NOMO-1 treated with dmso at 0.1 percent for 144 hours (cell line): ENCODE data around the gene TIAM2.
"Not testable (repeated sequence)": the region's sequence is repeated elsewhere in the genome, so short reads cannot be mapped to it uniquely, and the experiment has no call there.

Experiments used
- DNase-seq: peaks from one replicate; lab custom pipeline; 2025; ENCODE audit not compliant: unreplicated experiment; lab: John Stamatoyannopoulos, UW

TIAM2 gene

DNA sequence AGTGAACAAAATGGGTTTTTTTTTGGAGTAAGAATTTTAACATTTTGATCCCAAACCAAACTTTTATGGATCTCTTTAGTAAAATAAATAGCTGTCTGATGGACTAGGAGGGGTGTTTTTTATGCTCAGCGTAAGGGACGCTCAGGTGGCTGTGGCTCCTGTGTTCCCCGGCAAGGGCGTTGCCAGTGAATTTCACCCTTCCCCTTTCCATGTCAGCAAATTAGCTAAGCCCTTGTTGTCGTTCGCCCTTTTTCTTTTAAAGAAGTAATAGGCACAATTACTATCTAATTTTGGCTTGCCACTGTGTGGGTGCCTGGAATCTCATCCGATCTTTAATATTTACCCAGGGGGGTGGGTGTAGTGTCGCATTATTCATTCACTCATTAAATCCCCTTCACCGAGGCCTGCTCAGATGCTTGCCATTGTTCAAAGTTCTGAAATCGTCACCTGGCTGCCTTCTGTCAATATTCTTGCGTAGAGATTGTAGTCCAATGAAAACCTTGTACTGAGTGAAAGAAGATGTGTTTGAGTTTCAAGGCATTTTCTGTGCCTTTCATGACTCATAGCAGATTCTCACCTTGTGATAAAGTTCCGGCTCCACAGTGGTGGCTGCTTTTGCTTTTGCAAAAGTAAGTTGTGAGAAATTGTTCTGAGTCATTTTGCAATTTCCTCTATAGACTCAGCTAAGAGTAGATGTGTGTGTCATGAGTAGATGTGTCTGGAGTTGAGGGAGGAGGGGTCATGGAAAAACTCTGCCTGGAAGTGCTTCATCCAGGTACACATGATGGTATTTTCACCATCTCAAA is 228.7 kb downstream of the TIAM2 start:
- peak; percentile 64 for DNase-seq

DNA sequence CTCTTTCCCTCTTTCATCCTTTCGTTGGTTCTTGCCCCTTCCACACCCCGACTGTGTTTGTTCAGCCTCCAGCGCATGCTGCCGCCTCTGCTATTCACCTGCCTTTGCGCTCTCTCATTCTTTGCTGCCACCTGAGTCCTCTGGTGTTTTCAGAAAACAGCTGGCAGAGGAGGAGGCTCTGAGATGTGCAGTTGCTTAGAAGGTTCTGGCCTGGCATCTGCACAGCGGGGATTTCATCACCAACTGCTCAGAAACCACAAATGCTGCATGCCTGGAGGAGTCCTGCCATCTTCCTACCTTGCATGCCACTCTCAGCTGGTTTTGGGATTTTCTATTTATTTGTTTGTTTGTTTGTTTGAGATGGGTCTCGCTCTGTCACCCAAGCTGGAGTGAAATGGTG is 229.5 kb downstream of the TIAM2 start:
- peak; percentile 5 for DNase-seq

DNA sequence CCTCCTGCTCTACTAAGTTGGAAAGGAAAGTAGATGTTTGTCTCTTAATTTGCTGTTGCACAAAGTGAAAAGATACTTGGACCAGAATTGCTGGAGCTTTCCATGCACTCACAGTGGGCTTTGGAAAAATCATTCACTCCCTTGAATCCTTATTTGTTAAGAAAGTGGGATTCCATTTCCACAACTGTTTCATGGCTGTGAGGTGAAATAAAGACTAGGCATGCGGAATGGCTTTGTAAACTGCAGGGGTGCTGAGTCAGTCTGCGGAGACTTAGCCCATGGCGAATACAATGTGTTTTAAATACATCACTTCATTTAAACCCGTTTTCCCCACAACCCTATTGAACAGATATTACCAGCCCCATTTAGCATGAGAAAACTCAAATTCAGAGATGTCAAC is 231.9 kb downstream of the TIAM2 start:
- no peak for DNase-seq

DNA sequence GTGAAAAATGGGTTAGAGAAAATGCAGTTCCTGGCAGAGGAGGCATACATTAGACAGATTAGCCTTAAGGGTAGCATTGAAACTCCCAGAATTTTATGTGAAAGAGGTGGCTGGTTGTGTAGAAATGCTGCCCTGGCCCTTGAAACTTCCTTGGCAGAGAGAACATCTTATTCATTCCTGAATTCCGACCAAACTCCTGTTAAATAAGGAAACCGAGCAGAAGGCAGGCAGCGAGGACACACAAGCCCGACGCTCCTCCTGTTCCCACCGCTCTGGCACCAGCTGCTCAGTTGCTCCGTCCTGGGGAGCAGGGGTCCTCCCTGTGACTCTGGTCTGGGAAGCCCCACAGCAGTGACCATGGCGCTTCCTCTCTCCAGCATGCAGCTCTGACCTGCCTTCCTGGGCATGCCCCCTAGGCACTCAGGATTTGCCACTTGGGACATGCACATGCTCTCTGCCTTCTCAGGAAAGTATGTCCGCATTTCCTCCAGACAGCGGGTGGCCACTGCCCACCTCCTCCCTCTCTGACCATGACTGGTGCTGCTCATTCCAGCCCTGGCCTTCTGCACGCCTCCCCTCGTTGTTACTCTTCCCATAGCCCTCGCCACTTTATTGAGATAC is 233.5 kb downstream of the TIAM2 start:
- no peak for DNase-seq

DNA sequence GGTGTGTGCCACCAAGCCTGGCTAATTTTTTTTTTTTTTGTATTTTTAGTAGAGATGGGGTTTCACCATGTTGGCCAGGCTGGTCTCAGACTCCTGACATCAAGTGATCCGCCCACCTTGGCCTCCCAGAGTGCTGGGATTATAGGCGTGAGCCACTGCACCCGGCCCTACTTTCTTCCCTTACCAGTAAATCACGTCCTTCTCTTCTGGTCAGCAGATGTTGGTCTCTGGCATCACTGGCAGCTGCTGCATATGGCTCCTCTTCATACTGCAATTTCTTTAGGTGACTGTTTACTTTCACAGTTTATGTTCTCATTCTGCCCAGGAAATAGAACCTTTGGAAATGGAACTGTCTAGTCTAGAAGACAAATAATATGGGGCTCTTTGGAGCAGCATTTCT is 235.9 kb downstream of the TIAM2 start:
- DNase-seq, result not testable (repeated sequence)

DNA sequence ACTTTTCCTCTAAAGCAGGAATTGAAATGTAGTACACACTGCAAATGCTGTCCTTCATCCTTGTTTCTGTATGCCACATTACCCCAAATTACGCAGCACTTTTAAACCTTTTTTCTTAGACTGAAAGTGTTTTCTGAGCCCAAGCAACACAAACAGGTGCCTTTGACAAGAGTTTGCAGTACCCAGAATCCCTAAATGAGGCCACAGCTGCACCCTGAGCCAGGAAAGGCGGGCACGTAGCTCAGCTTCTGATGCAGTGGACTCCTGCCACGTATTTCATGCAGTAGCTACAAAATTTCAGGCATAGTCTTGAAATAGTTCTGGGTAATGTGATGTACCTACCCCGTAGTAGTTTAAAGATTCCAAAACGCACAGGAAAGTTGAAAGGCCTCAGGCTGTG is 237.7 kb downstream of the TIAM2 start:
- no peak for DNase-seq

DNA sequence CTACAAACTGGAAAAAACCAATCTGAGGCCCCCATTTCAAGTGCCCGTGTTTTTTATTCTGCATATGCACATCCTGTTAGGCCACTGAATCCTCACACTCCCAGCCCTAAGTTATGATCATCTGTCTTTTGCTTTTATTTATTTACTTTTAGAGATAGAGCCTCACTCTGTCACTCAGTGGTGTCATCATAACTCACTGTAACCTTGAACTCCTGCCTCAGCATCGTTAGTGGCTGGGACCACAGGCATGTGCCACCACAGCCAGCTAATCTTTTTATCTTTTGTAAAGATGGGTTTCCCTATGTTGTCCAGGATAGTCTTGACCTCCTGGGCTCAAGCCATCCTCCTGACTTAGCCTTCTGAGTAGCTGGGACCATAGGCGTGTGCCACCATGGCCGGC is 239.1 kb downstream of the TIAM2 start:
- no peak for DNase-seq

DNA sequence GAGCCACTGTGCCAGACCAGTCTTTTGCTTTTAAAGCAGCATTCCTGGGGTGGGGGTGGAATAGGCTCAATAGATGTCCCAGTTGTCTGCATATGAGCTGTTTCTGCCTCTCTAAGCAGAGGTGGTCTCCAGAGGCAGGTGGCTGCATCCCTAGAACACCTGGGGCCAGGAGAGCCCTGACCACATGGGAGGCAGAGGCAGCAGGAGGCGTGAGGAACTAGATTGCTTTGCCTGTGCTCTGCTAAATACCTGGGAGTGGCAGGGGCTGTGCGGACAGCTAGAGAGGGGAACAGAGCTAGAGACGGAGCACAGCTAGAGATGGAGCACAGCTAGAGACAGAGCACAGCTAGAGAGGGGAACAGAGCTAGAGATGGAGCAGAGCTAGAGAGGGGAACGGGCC is 239.6 kb downstream of the TIAM2 start:
- no peak for DNase-seq

DNA sequence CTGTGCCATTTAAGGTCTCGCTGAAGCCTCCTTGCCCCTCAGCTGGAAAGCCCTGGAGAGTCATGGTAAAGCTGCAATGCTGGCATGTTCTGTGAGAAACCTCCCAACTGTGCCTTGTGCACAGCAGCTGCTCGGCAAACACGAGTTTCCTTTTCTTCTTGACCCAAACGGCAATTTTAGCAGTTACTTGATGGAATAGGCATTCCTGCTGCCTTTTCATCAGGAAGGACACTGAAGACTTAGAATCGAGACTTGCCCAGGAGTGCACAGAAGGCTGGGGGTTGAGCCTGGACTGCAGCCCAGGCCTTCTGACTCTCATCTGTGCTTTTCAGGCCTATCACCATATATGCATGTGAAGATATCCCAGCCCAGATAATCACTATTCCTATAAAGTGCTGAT is 240.0 kb downstream of the TIAM2 start:
- no peak for DNase-seq

DNA sequence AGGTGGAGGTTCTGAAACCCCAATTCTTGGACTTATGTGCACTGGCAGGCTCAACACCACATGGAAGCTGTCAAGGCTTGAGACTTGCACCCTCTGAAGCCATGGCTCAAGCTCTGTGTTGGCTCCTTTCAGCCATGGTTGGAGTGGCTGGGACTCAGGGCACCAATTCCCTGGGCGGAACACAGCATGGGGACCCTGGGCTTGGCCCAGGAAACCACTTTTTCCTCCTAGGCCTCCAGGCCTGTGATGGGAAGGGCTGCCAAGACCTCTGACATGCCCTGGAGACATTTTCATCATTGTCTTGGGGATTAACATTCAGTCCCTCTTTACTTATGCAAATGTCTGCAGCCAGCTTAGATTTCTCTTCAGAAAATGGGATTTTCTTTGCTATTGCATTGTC is 242.5 kb downstream of the TIAM2 start:
- no peak for DNase-seq

DNA sequence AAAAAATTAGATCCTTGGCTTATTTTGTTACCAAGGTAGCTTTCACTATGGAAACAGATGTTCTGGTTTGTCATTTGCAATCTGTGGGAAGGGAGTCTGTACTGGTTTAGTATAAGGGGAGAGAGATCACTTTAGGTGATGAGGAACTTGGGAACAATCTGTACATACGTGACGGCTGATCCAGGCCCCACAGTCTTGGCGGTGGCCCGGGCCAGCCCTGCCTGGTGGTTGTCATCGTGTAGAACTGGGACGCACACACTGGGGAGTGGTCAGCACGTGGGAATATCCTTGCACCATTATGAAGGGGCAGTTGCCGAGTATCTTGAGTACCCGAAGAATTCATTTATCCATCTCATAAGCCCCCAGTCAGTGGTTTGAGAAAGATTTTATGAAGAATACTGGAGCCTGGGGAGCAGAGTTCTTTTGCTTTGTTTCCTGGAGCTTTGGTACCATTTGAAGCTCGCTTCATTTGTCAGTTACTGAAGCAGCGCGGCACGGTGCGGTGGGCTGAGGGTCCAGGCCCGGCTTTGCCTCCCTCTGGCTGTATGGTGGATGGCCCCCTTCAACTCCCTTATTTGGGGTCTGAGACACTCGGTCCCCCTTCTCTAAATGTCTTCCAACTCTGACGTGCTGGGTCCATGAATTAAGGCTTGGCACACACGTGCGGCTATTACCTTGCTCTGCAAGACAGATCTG is 245.9 kb downstream of the TIAM2 start:
- DNase-seq, result no peak

DNA sequence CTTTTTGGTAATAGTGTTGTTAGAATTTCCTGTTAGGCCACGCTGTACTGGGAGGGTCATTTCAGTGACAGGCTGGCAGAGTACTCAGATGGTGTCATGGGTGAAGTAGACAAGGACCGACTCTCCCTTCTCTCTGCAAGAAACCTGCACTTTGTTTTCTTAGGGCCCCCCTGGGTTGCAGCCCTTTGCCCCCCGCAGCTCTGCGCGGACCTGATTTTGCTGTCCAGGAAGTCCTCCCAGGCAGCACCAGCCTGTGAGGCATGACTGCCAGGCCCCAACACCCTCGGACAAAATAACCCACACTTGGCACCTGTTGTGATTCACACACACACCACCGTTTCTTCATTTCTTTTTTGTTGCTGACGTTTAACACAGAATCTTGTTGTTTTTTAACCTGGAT is 246.9 kb downstream of the TIAM2 start:
- no peak for DNase-seq

DNA sequence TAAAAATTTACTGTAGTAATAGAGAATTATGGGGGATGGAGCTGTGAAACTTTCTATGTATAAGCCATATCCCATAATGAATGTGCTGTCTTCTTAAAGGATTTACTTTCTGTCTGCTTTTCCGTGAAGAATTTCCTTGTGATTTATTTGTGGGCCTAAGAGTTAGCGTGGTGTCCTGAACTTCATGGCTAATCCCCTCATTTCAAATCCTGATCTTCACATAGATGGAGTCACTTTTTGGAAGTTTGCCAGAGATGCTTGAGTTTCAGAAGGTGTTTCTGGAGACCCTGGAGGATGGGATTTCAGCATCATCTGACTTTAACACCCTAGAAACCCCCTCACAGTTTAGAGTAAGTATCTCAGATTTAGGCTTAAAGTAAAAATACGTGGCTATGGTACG is 249.3 kb downstream of the TIAM2 start:
- DNase-seq, result no peak

DNA sequence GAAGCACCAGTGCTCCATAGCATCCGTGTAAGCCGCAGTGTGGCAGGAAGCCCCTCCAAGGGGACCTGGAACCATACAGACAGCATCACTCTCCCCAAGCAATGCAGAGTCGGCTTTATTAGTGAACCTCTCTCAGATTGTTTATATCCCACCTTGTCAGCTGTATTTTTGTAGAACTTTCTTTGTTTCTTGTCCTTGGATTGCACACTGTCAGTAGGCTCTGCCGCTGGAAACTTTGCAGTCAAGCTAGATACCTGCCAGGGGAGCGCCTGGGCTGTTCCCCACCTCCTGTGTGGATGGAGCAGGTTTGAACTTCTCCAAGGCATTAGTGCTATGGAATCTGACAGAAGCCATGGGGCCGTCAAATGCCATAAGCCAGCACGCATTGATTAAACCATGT is 250.1 kb downstream of the TIAM2 start:
- no peak for DNase-seq

DNA sequence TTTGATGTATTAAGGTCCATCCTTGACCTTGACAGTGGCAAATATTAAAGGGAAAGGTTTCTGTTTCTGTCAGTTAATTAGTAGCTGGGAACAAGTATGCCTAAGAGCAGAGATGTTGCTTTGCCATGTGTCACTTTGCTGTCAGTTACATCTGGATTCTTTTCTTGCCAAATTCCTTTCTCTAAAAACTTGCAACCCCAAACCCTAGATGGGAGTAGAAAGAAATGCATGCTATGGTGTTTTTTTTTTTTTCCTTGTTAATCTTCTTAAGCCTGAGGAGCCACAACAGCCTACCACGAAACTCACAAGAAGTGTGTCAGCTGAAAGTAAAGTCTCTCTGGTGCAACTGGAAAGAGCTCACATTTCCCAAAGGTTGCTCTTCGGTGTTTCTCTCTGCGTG is 250.7 kb downstream of the TIAM2 start:
- no peak for DNase-seq

DNA sequence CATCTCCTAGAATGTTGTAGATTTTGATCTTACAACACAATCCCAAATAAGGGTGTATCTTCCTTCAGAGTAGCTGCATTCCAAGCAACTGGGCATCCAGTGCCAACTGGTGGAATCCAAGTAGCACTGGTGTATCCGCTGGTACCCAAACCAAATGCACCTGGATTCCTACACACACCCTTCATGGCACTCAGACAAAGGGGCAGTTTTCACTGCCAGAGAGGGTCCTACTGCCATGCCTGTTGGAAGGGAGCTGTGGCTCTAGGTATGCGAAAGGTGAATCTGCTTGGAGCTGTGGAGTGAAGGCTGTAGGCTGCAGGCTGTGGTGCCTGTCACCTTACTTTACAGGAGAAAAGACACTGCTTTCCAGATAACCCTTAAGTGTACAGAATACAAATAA is 251.7 kb downstream of the TIAM2 start:
- no peak for DNase-seq

DNA sequence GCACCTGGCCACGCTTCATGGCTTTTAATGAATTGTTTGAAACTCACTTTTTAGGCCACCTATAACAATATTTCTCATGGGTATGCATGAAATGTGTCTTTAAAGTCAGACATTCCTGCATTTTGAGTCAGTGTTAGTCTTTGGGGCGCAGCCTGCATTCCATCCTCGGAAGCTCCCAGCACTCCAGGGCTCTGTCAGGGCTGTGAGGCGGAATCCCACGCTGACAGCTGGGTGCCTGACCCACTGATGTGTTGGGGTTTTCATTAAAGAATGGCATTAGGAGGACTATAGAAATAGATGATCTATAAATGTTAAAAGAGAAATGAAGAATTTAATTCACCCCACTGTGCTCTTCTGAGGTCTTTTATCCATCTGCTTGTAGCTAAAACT is 252.5 kb downstream of the TIAM2 start:
- DNase-seq, result no peak

DNA sequence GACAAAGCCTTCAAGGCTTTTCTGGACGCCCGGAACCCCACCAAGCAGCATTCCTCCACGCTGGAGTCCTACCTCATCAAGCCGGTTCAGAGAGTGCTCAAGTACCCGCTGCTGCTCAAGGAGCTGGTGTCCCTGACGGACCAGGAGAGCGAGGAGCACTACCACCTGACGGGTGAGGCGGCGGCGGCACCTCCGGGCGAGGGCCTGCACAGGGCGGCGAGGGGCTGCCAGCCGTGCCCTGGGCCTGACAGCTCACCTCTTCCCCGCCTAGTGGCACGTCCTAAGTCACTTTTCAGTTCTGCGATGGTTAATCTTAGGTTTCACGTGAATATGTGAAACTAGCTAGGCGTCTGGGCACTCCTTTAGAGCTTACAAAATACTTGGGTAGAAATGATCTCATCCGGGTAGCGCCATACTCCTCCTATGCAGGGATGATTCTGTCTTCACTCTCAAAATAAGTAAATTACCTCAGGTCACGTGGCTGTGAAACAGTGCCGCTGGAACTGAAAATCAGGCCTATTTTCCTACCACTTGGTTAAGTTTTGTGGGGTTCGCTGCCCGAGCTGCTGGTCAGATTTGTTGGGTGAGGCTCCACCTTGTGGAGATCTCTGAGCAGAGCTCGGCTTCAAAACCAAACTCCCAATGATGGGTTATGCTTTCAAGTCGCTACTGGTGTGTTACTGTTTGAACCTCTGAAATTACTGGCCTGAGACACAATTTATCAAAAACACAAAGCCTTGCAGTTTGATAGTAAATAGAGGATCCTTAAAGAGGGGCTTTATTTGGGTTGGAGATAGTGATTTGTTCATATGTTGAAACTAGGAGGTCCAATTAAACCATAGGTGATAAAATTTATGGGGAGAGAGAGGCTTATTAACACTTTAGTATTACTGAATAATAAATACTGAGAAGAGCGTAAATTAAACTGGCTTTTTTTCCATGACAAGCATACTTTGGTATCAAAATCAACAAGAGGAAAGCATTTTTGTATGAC is 253.2 kb downstream of the TIAM2 start:
- no peak for DNase-seq

DNA sequence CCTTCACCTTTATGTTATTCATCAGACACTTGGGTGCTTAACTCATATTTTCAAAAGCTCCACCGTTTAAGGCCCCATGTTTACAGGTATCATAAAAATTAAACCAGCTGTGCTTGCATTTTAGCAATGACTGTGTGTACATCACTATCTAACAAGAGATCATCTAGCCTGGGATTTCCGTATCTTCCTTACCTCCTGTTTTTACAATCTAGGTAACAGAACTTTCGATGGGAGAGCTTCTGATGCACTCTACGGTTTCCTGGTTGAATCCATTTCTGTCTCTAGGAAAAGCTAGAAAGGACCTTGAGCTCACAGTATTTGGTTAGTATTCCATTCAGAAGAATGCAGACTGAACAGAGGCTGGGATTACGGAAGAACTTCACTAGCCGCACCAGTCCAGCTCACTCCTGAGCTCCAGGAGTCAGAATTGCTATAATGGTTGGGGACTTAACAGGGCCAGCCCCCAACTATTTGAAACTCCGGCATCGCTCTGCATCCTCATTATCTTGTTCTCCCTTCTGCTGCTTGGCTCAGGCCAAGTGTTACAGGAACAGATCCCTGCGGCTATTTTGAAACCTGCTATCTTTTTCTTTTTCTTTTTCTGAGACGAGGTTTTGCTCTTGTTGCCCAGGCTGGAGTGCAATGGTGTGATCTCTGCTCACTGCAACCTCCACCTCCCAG is 255.7 kb downstream of the TIAM2 start:
- no peak for DNase-seq

DNA sequence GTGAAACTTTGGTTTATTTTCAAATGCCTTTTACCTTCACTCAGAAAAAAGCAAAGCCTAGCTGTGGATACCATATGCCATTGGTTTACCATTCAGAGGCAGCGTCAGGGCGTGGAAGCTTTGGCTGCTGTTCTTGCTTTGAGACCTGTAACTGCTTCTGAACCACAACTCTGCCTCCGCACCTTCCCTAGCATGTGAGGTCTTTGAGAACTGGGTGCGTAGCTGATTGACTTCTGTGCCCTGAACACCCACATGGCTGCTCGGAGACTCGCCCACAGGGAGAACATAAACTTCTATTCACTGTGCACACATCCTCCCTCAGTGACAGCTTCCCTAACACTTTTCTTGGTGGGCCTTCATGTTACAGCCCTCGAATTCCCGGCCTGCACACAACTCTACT is 257.5 kb downstream of the TIAM2 start:
- DNase-seq, result no peak

DNA sequence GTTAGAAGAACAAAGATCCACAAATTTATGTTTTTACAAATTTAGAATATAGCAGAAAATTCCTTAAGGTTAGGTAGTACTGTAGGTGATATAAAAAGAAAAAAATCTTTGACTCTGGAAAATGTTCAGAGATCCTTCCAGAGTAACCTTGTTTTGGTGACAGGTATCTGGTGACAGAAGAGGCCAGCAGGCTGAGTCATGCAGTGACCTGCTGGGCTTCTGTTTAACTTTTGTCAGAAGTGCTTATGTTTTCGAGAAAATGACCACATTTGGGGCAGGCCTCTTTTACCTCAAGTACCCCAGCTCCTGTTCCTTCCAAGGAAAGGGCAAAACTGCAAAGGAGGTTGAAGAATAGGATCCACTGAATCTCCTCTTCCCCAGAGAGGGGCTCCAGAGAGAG is 258.2 kb downstream of the TIAM2 start:
- no peak for DNase-seq
